ENCODE results near the gene RHPN2. TPM values are rescaled to one million over a fixed set of nuclear protein-coding genes. Genes with fewer than 3 reads are reported as not detected.
"Not testable (repeated sequence)": the region's sequence is repeated elsewhere in the genome, so short reads cannot be mapped to it uniquely, and the experiment has no call there.

Gene RHPN2
- total and polyA plus RNA-seq, 4 experiments from 2014 or later = 0.14 to 0.22 (median 0.20) TPM; not detected in 1

- Histone ChIP-seq H3K4me1 (ENCODE audit: insufficient read depth, low read length) (no peaks in the 10 kb centered on the region), H3K4me3 (ENCODE audit: low read length in 2 of 2) (no peak overlapping the region), H3K27ac (ENCODE audit: low read depth, low read length) (no peak overlapping the region), H3K27me3 (ENCODE audit: insufficient read depth, low read length) (no peaks in the 10 kb centered on the region), H3K36me3 (ENCODE audit: insufficient read depth, low read length) (no peaks in the 10 kb centered on the region), H3K9me3 (ENCODE audit: control insufficient read depth in 1 of 2, low read length in 2 of 2) (no peaks in the 10 kb centered on the region)
- Mint-ChIP-seq H3K4me3 (no peak overlapping the region), H3K27ac (no peak overlapping the region), H3K4me1 (no peaks in the 10 kb centered on the region), H3K36me3 (no peaks in the 10 kb centered on the region), H3K9me3 (peaks cover 0 to 2% (median 0%) of the 10 kb centered on the region in 8 donors), H3K27me3 (peaks cover under 1 to 1% of the 10 kb centered on the region in 2 donors)
- POLR2A ChIA-PET (ENCODE audit: partially characterized antibody) = no interaction called here
- CTCF ChIA-PET (ENCODE audit: partially characterized antibody) = no interaction called here
- no peak for DNase-seq
- intact Hi-C loops (cut with micrococcal nuclease) = no loop called here
Measured at GRCh38 chr19:33052352-33052972, 12.2 kb downstream of the RHPN2 start.

DNA sequence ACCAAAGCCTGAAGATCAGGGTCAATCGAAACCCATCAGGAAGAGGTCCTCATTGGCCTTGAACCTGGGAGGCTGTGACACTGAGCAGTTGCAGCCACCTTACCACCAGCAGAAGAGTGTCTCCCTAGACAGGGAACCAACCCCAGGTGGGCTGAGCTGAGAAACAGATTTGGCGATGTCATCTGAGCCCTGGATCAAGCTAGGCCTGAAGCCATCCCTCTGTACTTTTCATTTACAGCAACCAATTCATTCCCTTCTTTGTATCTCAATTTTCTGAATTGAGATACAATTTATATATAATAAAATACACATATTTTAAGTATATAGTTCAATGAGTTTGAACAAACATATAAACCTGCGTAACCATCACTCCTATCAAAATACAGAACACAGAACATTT lies 14.6 kb downstream of the RHPN2 start:
- Histone ChIP-seq H3K4me3 (ENCODE audit: low read length in 2 of 2) (no peak overlapping the region), H3K27ac (ENCODE audit: low read depth, low read length) (no peak overlapping the region), H3K36me3 (ENCODE audit: insufficient read depth, low read length) (no peaks in the 10 kb centered on the region), H3K27me3 (ENCODE audit: insufficient read depth, low read length) (no peaks in the 10 kb centered on the region), H3K4me1 (ENCODE audit: insufficient read depth, low read length) (no peaks in the 10 kb centered on the region), H3K9me3 (ENCODE audit: control insufficient read depth in 1 of 2, low read length in 2 of 2) (no peaks in the 10 kb centered on the region)
- CTCF ChIA-PET (ENCODE audit: partially characterized antibody) = no interaction called here
- Mint-ChIP-seq H3K27me3 (peaks cover 2 to 3% of the 10 kb centered on the region in 2 donors), H3K4me3 (no peak overlapping the region), H3K4me1 (no peaks in the 10 kb centered on the region), H3K27ac (no peak overlapping the region), H3K9me3 (peaks cover 0 to 2% (median 0%) of the 10 kb centered on the region in 8 donors), H3K36me3 (no peaks in the 10 kb centered on the region)
- POLR2A ChIA-PET (ENCODE audit: partially characterized antibody) = no interaction called here
- no peak for DNase-seq
- intact Hi-C loops (cut with micrococcal nuclease) = no loop called here

- H3K4me3 ChIP-seq (ENCODE audit: low read length in 2 of 2) = no peak overlapping the region
- no peaks in the 10 kb centered on the region for H3K4me1 Mint-ChIP-seq
- no peak overlapping the region for H3K4me3 Mint-ChIP-seq
- H3K4me1 ChIP-seq (ENCODE audit: insufficient read depth, low read length) = no peaks in the 10 kb centered on the region
- H3K36me3 ChIP-seq (ENCODE audit: insufficient read depth, low read length) = no peaks in the 10 kb centered on the region
- no peak overlapping the region for H3K27ac ChIP-seq (ENCODE audit: low read depth, low read length)
- no peaks in the 10 kb centered on the region for H3K36me3 Mint-ChIP-seq
- intact Hi-C loops (cut with micrococcal nuclease) = no loop called here
- H3K9me3 Mint-ChIP-seq = peaks cover 0 to under 1% (median 0%) of the 10 kb centered on the region in 8 donors
- H3K27me3 Mint-ChIP-seq = peaks cover 2 to 3% of the 10 kb centered on the region in 2 donors
- no peaks in the 10 kb centered on the region for H3K27me3 ChIP-seq (ENCODE audit: insufficient read depth, low read length)
- no peak for DNase-seq
- peak overlapping the region in 1 of 7 donors; percentile 41 for H3K27ac Mint-ChIP-seq
- H3K9me3 ChIP-seq (ENCODE audit: control insufficient read depth in 1 of 2, low read length in 2 of 2) = no peaks in the 10 kb centered on the region
- POLR2A ChIA-PET (ENCODE audit: partially characterized antibody) = no interaction called here
- CTCF ChIA-PET (ENCODE audit: partially characterized antibody) = no interaction called here
Measured at GRCh38 chr19:33048806-33049676, 15.6 kb downstream of the RHPN2 start.

DNA sequence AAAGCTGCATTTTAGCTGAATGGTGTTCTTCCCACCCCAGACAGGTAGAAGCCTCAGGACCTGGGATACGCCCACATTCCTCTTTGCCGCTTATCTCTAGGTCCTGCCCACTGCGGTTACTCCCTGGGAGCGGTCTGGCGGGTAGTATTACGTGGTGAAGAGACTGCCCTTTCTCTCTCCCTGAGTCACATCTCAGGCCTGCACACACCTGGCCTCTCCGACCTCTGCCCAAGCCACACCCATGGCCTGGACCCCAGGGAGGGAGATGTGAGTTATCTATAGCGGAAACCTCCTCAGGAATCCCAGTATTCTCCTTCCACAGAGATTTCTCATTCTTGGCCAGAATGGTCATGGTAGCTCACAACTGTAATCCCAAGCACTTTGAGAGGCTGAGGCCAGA lies 17.3 kb downstream of the RHPN2 start:
- H3K27ac ChIP-seq (ENCODE audit: low read depth, low read length) = no peak overlapping the region
- POLR2A ChIA-PET (ENCODE audit: partially characterized antibody) = no interaction called here
- no peaks in the 10 kb centered on the region for H3K9me3 ChIP-seq (ENCODE audit: control insufficient read depth in 1 of 2, low read length in 2 of 2)
- Mint-ChIP-seq H3K4me3 (no peak overlapping the region), H3K27ac (no peak overlapping the region), H3K27me3 (peaks cover 2 to 3% of the 10 kb centered on the region in 2 donors), H3K36me3 (no peaks in the 10 kb centered on the region), H3K4me1 (no peaks in the 10 kb centered on the region), H3K9me3 (peaks cover 0 to 2% (median 0%) of the 10 kb centered on the region in 8 donors)
- DNase-seq = no peak
- CTCF ChIA-PET (ENCODE audit: partially characterized antibody) = no interaction called here
- no peak overlapping the region for H3K4me3 ChIP-seq (ENCODE audit: low read length in 2 of 2)
- intact Hi-C loops (cut with micrococcal nuclease) = no loop called here
- no peaks in the 10 kb centered on the region for H3K27me3 ChIP-seq (ENCODE audit: insufficient read depth, low read length)
- no peaks in the 10 kb centered on the region for H3K4me1 ChIP-seq (ENCODE audit: insufficient read depth, low read length)
- no peaks in the 10 kb centered on the region for H3K36me3 ChIP-seq (ENCODE audit: insufficient read depth, low read length)

DNA sequence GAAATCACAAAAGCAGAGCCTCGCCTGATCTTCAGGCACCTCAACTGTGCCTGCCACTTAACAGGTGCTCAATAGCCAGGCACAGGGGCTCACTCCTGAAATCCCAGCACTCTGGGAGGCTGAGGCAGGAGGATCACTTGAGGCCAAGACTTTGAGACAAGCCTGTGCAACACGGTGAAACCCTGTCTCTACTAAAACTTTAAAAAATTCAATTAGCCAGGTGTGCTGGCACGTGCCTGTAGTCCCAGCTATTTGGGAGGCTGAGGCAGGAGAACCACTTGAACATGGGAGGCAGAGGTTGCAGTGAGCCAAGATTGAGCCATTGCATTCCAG lies 22.9 kb downstream of the RHPN2 start:
- H3K27ac ChIP-seq (ENCODE audit: low read depth, low read length); CTCF ChIA-PET (ENCODE audit: partially characterized antibody); H3K4me1 ChIP-seq (ENCODE audit: insufficient read depth, low read length); H3K36me3 Mint-ChIP-seq; POLR2A ChIA-PET (ENCODE audit: partially characterized antibody); DNase-seq; H3K4me3 Mint-ChIP-seq; H3K27ac Mint-ChIP-seq; H3K27me3 Mint-ChIP-seq; H3K27me3 ChIP-seq (ENCODE audit: insufficient read depth, low read length); H3K9me3 ChIP-seq (ENCODE audit: control insufficient read depth in 1 of 2, low read length in 2 of 2); H3K36me3 ChIP-seq (ENCODE audit: insufficient read depth, low read length); intact Hi-C loops (cut with micrococcal nuclease); H3K9me3 Mint-ChIP-seq; H3K4me1 Mint-ChIP-seq; H3K4me3 ChIP-seq (ENCODE audit: low read length in 2 of 2): not testable (repeated sequence)

DNA sequence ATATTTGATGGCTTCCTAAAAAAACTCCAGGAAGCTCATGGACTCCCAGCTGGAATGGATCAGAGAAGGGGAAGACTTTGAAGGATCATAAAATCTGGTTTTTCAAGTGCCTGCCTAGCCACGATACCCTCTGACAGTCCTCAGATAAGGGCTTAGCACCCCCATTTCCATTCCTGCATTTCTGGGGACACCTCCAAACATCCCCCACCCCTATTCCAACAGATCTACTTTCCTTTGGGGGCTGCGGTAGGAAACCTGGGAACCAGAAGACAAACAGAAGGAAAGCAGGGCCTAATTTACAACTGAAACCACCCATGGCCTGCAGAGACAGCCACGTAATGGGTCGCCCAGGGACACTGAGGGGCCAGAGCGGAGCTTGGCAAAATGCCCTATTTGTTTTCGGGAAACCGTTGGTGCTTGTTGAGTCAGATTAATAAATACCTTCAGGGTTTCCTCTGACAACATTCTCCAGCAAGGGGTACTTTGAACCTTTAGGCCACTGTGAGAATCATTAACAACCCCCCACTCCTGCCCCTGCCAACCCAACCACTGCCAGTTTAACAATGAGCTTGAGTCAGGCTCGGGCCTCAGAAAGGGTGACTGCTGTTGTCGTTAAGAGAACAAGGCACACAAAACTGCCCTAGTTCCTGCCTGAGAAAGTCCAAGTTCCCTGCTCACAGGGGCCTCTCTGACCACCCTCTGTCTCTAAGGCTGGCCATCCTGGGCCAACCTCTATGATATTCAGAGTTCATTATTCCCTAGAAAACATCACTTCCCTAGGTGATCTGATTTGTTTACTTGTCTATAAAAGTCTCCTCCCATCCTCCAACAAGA lies 23.5 kb downstream of the RHPN2 start:
- H3K4me1 Mint-ChIP-seq = peaks cover 7 to 9% (median 8%) of the 10 kb centered on the region in 4 donors
- H3K27me3 Mint-ChIP-seq = peaks cover 0 to 2% of the 10 kb centered on the region in 2 donors
- POLR2A ChIA-PET (ENCODE audit: partially characterized antibody) = no interaction called here
- intact Hi-C loops (cut with micrococcal nuclease) = no loop called here
- H3K4me3 ChIP-seq (ENCODE audit: low read length in 2 of 2) = no peak overlapping the region
- H3K27ac Mint-ChIP-seq = no peak overlapping the region
- H3K36me3 Mint-ChIP-seq = no peaks in the 10 kb centered on the region
- no peak overlapping the region for H3K4me3 Mint-ChIP-seq
- H3K9me3 Mint-ChIP-seq = peaks cover 0 to 4% (median 0%) of the 10 kb centered on the region in 8 donors
- no peak overlapping the region for H3K27ac ChIP-seq (ENCODE audit: low read depth, low read length)
- H3K4me1 ChIP-seq (ENCODE audit: insufficient read depth, low read length) = peaks cover 5% of the 10 kb centered on the region
- no peaks in the 10 kb centered on the region for H3K36me3 ChIP-seq (ENCODE audit: insufficient read depth, low read length)
- no peaks in the 10 kb centered on the region for H3K27me3 ChIP-seq (ENCODE audit: insufficient read depth, low read length)
- no peak for DNase-seq
- CTCF ChIA-PET (ENCODE audit: partially characterized antibody) = no interaction called here
- H3K9me3 ChIP-seq (ENCODE audit: control insufficient read depth in 1 of 2, low read length in 2 of 2) = no peaks in the 10 kb centered on the region

DNA sequence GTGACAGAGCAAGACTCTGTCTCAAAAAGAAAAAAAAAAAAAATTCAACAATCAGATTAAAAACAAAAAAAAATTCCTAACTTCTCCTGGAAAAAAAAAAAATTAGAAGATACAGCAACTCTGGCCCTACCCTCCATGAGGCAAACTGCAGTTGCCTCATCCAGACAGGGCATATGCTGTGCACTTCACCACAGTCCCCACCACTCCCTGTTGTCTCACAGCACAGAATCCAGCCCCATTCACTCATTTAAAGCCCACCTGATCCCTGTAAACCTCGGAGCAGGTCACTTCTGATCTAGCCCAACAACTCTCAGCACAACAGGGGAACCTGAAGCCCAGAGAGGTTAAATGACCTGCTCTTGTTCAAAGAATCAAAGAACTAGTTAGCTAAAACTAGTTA lies 24.9 kb downstream of the RHPN2 start:
- H3K4me1 Mint-ChIP-seq = peaks cover 7 to 9% (median 8%) of the 10 kb centered on the region in 4 donors

More for the DNA sequence above, 24.9 kb downstream of the RHPN2 start:
- Histone ChIP-seq H3K27ac (ENCODE audit: low read depth, low read length) (no peak overlapping the region), H3K9me3 (ENCODE audit: control insufficient read depth in 1 of 2, low read length in 2 of 2) (no peaks in the 10 kb centered on the region), H3K4me3 (ENCODE audit: low read length in 2 of 2) (no peak overlapping the region), H3K36me3 (ENCODE audit: insufficient read depth, low read length) (no peaks in the 10 kb centered on the region), H3K4me1 (ENCODE audit: insufficient read depth, low read length) (peaks cover 5% of the 10 kb centered on the region), H3K27me3 (ENCODE audit: insufficient read depth, low read length) (no peaks in the 10 kb centered on the region)
- Mint-ChIP-seq H3K4me3 (no peak overlapping the region), H3K27ac (no peak overlapping the region), H3K9me3 (peaks cover 0 to 4% (median 0%) of the 10 kb centered on the region in 8 donors), H3K27me3 (no peaks in the 10 kb centered on the region), H3K36me3 (no peaks in the 10 kb centered on the region)
- intact Hi-C loops (cut with micrococcal nuclease) = no loop called here
- DNase-seq = no peak
- ChIA-PET CTCF (ENCODE audit: partially characterized antibody) (interaction anchor here (1.0 kb wide), 1 partner anchor 41 kb away, joined by 3 read pairs; the partner anchor contains the start of gene GPATCH1), POLR2A (ENCODE audit: partially characterized antibody) (no interaction called here)

All from CD4-positive, alpha-beta memory T cell (primary cell).